GM19438 (cell line): ENCODE data around the gene LRFN2.

ENCODE experiments used
- ATAC-seq: cut with Tn5 transposase; IDR thresholded peaks from one replicate; pipeline ENCODE4 v1.9.1; 2021; ENCODE audit warnings: low read depth; ENCODE audit not compliant: unreplicated experiment

Gene LRFN2

GRCh38 chr6:40411881-40412280 is 175.3 kb downstream of the LRFN2 start:
- no peak for ATAC-seq

DNA sequence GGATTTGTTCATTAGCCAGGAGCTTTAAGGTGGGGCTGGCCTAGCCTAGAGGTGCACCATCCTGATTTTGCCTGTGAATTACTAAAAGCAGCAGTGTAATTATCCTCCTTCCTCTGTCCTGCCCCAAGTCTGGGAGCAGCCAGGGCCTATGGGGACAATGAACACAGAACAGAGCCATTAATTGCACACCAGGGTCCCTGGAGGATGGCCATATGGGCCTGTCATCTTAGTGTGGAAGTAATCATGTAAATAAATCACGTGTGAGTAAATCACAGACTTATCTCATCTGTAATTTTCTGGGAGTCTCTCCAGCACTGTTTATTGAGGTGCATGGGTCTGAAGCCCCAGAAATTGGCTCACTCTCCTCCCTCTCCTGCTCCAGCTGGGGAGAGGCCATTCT is 176.3 kb downstream of the LRFN2 start:
- no peak for ATAC-seq

GRCh38 chr6:40409716-40410397 is 177.3 kb downstream of the LRFN2 start:
- no peak for ATAC-seq

- no peak for ATAC-seq
Measured at GRCh38 chr6:40408786-40409542, 178.2 kb downstream of the LRFN2 start.

DNA sequence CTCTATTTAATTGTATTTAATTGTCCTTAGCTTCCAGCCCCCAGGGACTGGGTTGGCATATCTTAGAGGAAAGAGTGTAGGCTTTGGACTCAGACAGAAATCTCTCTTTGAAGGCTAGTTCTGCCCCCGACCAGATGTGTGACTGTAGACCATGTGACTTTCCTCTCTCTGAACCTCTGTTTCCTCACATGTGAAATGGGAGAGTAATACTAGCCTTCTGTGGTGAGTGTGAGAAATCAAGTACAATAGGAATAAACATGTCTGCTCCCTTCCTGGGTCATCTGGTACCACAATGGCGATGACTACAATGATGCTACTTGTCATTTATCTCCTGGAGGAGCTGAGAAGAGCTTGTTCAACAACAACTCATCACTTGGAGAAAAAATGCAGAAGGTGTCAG is 179.9 kb downstream of the LRFN2 start:
- ATAC-seq: no peak

- no peak for ATAC-seq
Measured at GRCh38 chr6:40406175-40406574, 181.0 kb downstream of the LRFN2 start.

GRCh38 chr6:40400738-40401137 is 186.4 kb downstream of the LRFN2 start:
- ATAC-seq: no peak

DNA sequence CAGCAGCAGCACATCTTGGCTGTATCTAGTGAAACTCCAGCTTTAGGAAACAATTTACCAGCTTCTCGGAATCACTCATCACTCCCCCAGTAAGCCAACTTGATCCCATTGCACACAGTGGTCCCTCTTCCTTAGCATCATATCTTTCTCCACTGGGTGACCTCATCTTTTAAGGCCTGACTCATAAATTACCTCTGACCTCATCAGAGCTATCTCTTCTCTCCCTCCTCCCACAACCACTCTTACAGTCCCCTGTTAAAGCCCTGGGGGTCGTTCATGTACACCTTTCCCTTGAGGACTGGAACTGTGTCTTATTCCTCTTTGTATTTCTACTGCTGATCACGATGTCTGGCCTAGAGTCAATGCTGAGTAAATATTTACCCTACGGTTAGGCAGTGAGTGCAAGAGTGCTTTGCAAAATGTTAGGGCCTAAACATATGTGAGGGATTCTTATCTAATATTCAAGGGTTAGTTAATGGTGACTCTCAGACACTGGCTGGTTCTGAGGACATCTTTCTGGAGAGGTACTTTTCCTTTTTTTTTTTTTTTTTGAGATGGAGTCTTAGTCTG is 187.2 kb downstream of the LRFN2 start:
- no peak for ATAC-seq

DNA sequence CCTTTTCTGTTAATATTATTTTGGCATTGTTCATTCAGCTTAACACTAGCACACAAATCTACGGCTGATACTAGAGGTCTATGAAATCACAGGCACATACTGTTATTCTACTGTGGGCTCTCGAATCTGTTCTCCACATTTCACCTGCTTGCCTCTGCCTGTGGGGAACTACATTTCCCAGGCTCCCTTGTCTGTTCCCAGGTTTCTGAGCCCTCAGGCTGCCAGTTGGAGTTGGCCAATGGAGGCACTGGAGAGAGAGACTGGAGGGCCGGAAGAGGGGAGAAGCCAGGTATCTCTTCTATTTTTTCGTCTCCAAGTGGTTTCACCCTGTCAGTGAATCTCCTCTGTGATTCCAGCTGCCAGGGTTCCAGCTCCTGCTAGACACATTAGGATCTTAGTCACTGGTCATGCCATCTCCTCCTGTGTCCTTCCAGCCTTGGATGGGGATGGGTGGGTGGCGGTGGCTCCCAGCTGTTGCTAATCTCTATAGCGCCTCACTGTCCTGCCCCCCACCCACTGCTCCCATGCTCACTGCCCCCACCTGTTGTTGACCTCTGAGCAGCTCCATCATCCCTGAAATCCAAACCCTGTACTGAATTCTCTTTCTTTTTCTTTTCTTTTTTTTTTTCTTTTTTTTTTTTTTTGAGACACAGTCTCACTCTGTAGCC is 188.2 kb downstream of the LRFN2 start:
- ATAC-seq: no peak

DNA sequence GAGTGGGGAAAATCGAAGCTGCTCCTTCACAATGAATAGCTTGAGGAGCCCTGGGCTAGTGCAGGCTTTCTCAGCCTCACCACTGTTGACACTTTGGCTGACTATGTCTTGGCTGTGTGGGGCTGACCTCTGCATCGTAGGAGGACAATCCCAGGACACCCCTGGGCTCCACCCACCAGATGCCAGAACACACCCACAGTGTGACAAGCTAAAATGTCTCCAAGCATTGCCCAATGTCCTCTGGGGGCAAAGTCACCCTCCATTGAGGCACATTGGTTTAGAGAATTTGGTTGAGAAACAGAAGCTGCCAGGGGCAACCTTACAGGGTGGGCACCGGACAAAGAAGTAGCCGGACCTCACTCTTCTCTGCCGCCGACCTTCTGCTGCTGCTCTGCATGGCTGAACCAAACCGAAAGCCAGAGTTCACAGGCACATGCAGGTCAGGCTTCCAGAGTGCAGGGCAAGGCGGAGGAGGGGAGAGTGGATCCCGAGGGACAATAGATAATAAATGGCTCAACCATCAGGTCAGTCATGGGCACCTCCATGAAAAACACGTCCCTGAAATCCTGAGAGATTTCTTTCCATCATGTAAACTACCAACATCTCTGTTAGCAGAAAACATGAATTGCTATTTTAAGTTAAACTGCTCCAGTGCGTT is 189.0 kb downstream of the LRFN2 start:
- no peak for ATAC-seq

- ATAC-seq: no peak
Measured at GRCh38 chr6:40397287-40398033, 189.7 kb downstream of the LRFN2 start.

GRCh38 chr6:40395698-40396076 is 191.5 kb downstream of the LRFN2 start:
- ATAC-seq: no peak

- ATAC-seq: no peak
Measured at GRCh38 chr6:40395066-40395697, 192.0 kb downstream of the LRFN2 start.

DNA sequence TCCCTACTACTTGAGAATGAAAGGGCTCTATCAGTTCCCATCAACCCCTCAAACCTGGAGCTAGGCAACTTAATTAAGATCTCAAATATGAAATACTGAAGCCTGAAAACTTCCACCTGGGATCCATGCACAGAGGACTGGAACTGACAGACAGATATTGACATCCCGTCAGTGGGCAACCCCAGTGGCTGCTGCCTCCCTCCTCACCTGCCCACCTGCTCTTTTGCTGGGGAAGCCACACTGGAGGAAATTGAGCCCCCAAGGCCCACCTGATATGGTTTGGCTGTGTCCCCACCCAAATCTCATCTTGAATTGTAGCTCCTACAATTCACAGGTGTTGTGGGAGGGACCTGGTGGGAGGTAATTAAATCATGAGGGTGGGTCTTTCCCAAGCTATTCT is 192.8 kb downstream of the LRFN2 start:
- ATAC-seq: no peak

DNA sequence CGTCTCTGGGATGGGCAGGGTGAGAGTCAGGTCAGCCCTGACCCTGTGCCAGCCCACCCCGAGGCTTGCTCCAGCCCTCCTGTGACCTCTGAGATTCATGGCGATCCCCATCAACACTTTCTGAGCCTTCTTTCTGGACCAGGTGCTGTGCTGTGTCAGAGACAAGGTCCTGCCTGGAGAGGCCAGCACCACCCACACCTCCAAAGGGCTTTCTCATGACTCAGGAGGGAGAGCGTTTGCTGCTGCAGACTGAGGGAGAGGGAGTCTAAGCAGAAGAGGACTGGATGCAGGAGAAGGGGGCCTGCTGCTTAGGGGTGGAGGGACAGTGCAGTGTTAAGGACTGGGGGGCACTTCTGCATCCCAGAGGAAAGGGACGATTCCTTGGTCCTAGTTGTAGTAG is 193.5 kb downstream of the LRFN2 start:
- ATAC-seq: no peak

DNA sequence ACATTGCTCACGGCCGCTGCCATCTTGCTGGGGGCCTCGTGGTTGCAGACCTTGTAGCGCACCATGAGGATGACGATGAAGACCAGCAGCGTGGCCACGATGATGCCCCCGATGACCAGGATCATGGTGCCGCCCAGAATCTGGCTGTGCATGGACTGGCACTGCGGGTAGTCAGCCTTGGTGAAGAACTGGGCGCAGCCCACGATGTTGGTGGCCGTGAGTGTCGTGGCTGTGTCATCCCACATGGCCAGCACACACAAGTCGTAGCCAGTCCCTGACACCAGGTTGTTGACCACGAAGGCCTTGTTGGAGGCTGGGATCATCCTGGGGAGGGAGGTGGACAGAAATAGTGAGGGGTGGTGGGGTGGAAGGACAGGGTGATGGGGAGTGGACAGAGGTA is 194.6 kb downstream of the LRFN2 start:
- no peak for ATAC-seq

GRCh38 chr6:40391851-40392517 is 195.2 kb downstream of the LRFN2 start:
- no peak for ATAC-seq

DNA sequence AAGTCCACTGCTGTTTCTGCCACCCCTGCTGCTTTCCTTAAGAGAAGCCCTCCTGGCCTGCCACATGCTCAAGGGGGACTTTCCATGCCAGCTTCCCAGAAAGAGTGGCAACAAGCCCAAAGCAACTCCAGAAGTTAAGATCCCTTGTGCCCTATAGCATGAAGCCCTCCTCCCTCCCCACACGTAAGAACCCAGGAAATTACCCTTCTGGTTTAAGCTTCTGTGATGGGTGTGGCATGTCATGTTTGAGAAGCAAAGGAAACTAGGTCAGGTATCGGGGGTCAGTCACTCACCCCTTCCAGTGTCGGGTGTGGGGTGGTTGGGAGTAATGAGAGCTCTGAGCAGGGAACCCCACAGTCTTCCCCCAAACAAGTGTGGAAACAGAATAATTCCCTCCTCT is 196.1 kb downstream of the LRFN2 start:
- ATAC-seq: no peak

GRCh38 chr6:40390144-40390800 is 196.9 kb downstream of the LRFN2 start:
- no peak for ATAC-seq
